Measurements from ENCODE around the gene PSMD13.
"Not testable (repeated sequence)": the region's sequence is repeated elsewhere in the genome, so short reads cannot be mapped to it uniquely, and the experiment has no call there.

The PSMD13 gene

GRCh38 chr11:282630-283360 lies 46.0 kb downstream of the PSMD13 start:
- no peak for DNase-seq (ENCODE audit: low read depth, low spot score)
- no peak overlapping the region for H3K4me3 ChIP-seq (ENCODE audit: low read length)

- no peak overlapping the region for H3K4me3 ChIP-seq (ENCODE audit: low read length)
- DNase-seq (ENCODE audit: low read depth, low spot score) = no peak
These were observed 46.8 kb downstream of the PSMD13 start for GRCh38 chr11:283405-284104.

- DNase-seq (ENCODE audit: low read depth, low spot score) = no peak
- no peak overlapping the region for H3K4me3 ChIP-seq (ENCODE audit: low read length)
These were observed 47.6 kb downstream of the PSMD13 start for GRCh38 chr11:284105-285020.

- no peak overlapping the region for H3K4me3 ChIP-seq (ENCODE audit: low read length)
- DNase-seq (ENCODE audit: low read depth, low spot score) = no peak
These were observed 48.5 kb downstream of the PSMD13 start for GRCh38 chr11:285021-285893.

- H3K4me3 ChIP-seq (ENCODE audit: low read length) = no peak overlapping the region
- DNase-seq (ENCODE audit: low read depth, low spot score) = no peak
These were observed 49.1 kb downstream of the PSMD13 start for GRCh38 chr11:285894-286220.

- DNase-seq (ENCODE audit: low read depth, low spot score) = peak; percentile 34
These were observed 50.4 kb downstream of the PSMD13 start for GRCh38 chr11:286977-287820.

GRCh38 chr11:287821-288477 lies 51.2 kb downstream of the PSMD13 start:
- no peak for DNase-seq (ENCODE audit: low read depth, low spot score)
- peak overlapping the region; percentile 53 for H3K4me3 ChIP-seq (ENCODE audit: low read length)

More at GRCh38 chr11:286977-287820, 50.4 kb downstream of the PSMD13 start:
- not testable (repeated sequence) for H3K4me3 ChIP-seq (ENCODE audit: low read length)

- peak within 1 kb of the TSS; percentile 53 for H3K4me3 ChIP-seq (ENCODE audit: low read length)
- no peak for DNase-seq (ENCODE audit: low read depth, low spot score)
These were observed 52.0 kb downstream of the PSMD13 start, which contains the start of gene PGGHG for GRCh38 chr11:288478-289397. PGGHG (plus strand) TSS chr11:289126; CDS start chr11:289817, 691 bp downstream.

- peak overlapping the region; percentile 47 for H3K4me3 ChIP-seq (ENCODE audit: low read length)
- DNase-seq (ENCODE audit: low read depth, low spot score) = no peak
These were observed 52.6 kb downstream of the PSMD13 start for GRCh38 chr11:289398-289711.

- H3K4me3 ChIP-seq (ENCODE audit: low read length) = peak overlapping the region; percentile 47
- DNase-seq (ENCODE audit: low read depth, low spot score) = no peak
These were observed 53.2 kb downstream of the PSMD13 start for GRCh38 chr11:289712-290620.

GRCh38 chr11:290621-291231 lies 54.0 kb downstream of the PSMD13 start:
- H3K4me3 ChIP-seq (ENCODE audit: low read length) = no peak overlapping the region
- DNase-seq (ENCODE audit: low read depth, low spot score) = no peak

- H3K4me3 ChIP-seq (ENCODE audit: low read length) = no peak overlapping the region
- DNase-seq (ENCODE audit: low read depth, low spot score) = no peak
These were observed 54.8 kb downstream of the PSMD13 start for GRCh38 chr11:291281-292210.

- H3K4me3 ChIP-seq (ENCODE audit: low read length) = no peak overlapping the region
- no peak for DNase-seq (ENCODE audit: low read depth, low spot score)
These were observed 55.7 kb downstream of the PSMD13 start for GRCh38 chr11:292211-293121.

Measured in Jurkat, Clone E6-1 (cell line).